Glutamatergic neuron (in vitro differentiated cells): ENCODE data around the gene ZNF662. TPM values are rescaled to one million over a fixed set of nuclear protein-coding genes. Genes with fewer than 3 reads are reported as not detected.

Experiments
- DNase-seq: peaks from one replicate; pipeline ENCODE4 v3.0.0; 2022
- H3K27ac Mint-ChIP-seq: one replicate; pipeline ENCODE4 v1.8.0; 2020; ENCODE audit warnings: mild to moderate bottlenecking, mixed read lengths, inconsistent platforms; ENCODE audit not compliant: unreplicated experiment
- H3K27me3 Mint-ChIP-seq: one replicate; pipeline ENCODE4 v1.8.0; 2020; ENCODE audit warnings: mild to moderate bottlenecking, moderate library complexity, mixed read lengths, inconsistent platforms; ENCODE audit not compliant: unreplicated experiment
- H3K36me3 Mint-ChIP-seq: one replicate; pipeline ENCODE4 v1.8.0; 2020; ENCODE audit warnings: mild to moderate bottlenecking, mixed read lengths, inconsistent platforms; ENCODE audit not compliant: unreplicated experiment
- H3K4me1 Mint-ChIP-seq: one replicate; pipeline ENCODE4 v1.8.0; 2020; ENCODE audit warnings: mild to moderate bottlenecking, low read depth, mixed read lengths, inconsistent platforms; ENCODE audit not compliant: unreplicated experiment
- H3K4me3 Mint-ChIP-seq: one replicate; pipeline ENCODE4 v1.8.0; 2020; ENCODE audit warnings: mild to moderate bottlenecking, mixed read lengths, inconsistent platforms; ENCODE audit not compliant: unreplicated experiment
- H3K9me3 Mint-ChIP-seq: one replicate; pipeline ENCODE4 v1.8.0; 2020; ENCODE audit warnings: mild to moderate bottlenecking, moderate library complexity, mixed read lengths, inconsistent platforms; ENCODE audit not compliant: unreplicated experiment
- CTCF ChIP-seq: fragments of 200-600 bp; sonication (generic); IDR thresholded peaks from one replicate; pipeline ENCODE4 v1.5.0; 2021; ENCODE audit not compliant: partially characterized antibody, unreplicated experiment
- total RNA-seq: library from RNA; stranded (reverse); fragmentation: NEBNext Ultra II Directional; extraction: Animal tissue kit (Norgen Biotek cat#: 25700); gene quantifications from one replicate; pipeline ENCODE4 v1.2.1, GENCODE V29; 2021; ENCODE audit not compliant: unreplicated experiment

Gene ZNF662
- total RNA-seq, 1 donor from 2014 or later = 16.3 TPM

GRCh38 chr3:42914771-42915515 is 9.0 kb downstream of the ZNF662 start:
- Mint-ChIP-seq H3K4me1 (no peaks in the 10 kb centered on the region), H3K36me3 (peaks cover 60% of the 10 kb centered on the region), H3K4me3 (no peak overlapping the region), H3K9me3 (peaks cover 27% of the 10 kb centered on the region), H3K27me3 (peaks cover 2% of the 10 kb centered on the region), H3K27ac (no peak overlapping the region)
- DNase-seq = no peak
- no peak for TF ChIP-seq CTCF

- H3K27ac Mint-ChIP-seq = no peak overlapping the region
- no peaks in the 10 kb centered on the region for H3K9me3 Mint-ChIP-seq
- H3K4me3 Mint-ChIP-seq = no peak overlapping the region
- no peaks in the 10 kb centered on the region for H3K27me3 Mint-ChIP-seq
- H3K4me1 Mint-ChIP-seq = no peaks in the 10 kb centered on the region
- no peak for DNase-seq
- H3K36me3 Mint-ChIP-seq = peaks cover 15% of the 10 kb centered on the region
- TF ChIP-seq CTCF = no peak
These were observed 17.7 kb downstream of the ZNF662 start for GRCh38 chr3:42923606-42924005.

- Mint-ChIP-seq H3K27ac (no peak overlapping the region), H3K36me3 (peaks cover 14% of the 10 kb centered on the region), H3K4me1 (no peaks in the 10 kb centered on the region), H3K4me3 (no peak overlapping the region), H3K27me3 (no peaks in the 10 kb centered on the region), H3K9me3 (no peaks in the 10 kb centered on the region)
- no peak for TF ChIP-seq CTCF
- DNase-seq = no peak
These were observed 20.4 kb downstream of the ZNF662 start for GRCh38 chr3:42926310-42926709.

- no peak for DNase-seq
- Mint-ChIP-seq H3K9me3 (no peaks in the 10 kb centered on the region), H3K4me3 (no peak overlapping the region), H3K27me3 (no peaks in the 10 kb centered on the region), H3K36me3 (no peaks in the 10 kb centered on the region), H3K4me1 (no peaks in the 10 kb centered on the region), H3K27ac (no peak overlapping the region)
- no peak for TF ChIP-seq CTCF
These were observed 28.2 kb downstream of the ZNF662 start for GRCh38 chr3:42934111-42934510.

GRCh38 chr3:42934910-42935309 is 29.0 kb downstream of the ZNF662 start:
- no peaks in the 10 kb centered on the region for H3K36me3 Mint-ChIP-seq
- TF ChIP-seq CTCF = no peak
- H3K27me3 Mint-ChIP-seq = no peaks in the 10 kb centered on the region
- no peak overlapping the region for H3K27ac Mint-ChIP-seq
- DNase-seq = no peak
- no peak overlapping the region for H3K4me3 Mint-ChIP-seq
- no peaks in the 10 kb centered on the region for H3K4me1 Mint-ChIP-seq
- no peaks in the 10 kb centered on the region for H3K9me3 Mint-ChIP-seq
